GM19351 (cell line): ENCODE measurements around the gene PACSIN3.
"Not testable (repeated sequence)": the region's sequence is repeated elsewhere in the genome, so short reads cannot be mapped to it uniquely, and the experiment has no call there.

Experiments
- ATAC-seq: cut with Tn5 transposase; IDR thresholded peaks from one replicate; pipeline ENCODE4 v1.9.1; 2021; ENCODE audit warnings: mild to moderate bottlenecking, moderate library complexity; ENCODE audit not compliant: unreplicated experiment

Gene PACSIN3

DNA sequence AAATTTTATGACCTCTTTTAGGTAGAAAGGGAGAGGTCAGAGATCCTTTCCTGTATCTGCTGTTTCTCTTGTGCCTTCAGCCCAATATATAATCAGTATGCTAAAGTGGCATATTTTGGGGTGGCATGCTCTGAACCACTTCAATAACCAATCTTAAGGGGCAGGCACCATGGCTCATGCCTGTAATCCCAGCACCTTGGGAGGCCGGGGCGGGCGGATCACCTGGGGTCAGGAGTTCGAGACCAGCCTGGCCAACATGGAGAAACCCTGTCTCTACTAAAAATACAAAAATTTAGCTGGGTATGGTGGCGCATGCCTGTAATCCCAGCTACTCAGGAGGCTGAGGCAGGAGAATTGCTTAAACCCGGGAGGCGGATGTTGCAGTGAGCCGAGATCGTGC is 11.9 kb upstream of the PACSIN3 start:
- ATAC-seq = not testable (repeated sequence)

DNA sequence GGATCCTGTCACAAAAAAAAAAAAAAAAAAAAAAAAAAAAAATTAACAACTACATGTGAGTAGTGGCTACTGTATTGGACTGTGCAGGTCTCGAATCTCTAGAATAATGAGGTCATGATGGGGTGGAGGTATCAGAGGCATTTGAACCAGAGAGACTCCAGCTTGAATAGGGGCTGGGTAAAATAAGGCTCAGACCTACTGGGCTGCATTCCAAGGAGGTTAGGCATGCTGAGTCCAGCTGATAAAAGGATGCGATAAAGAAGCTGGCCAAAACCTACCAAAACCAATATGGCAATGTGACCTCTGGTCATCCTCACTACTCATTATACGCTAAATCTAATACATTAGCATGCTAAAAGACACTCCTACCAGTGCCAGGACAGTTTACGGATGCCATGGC is 5.9 kb upstream of the PACSIN3 start:
- no peak for ATAC-seq

DNA sequence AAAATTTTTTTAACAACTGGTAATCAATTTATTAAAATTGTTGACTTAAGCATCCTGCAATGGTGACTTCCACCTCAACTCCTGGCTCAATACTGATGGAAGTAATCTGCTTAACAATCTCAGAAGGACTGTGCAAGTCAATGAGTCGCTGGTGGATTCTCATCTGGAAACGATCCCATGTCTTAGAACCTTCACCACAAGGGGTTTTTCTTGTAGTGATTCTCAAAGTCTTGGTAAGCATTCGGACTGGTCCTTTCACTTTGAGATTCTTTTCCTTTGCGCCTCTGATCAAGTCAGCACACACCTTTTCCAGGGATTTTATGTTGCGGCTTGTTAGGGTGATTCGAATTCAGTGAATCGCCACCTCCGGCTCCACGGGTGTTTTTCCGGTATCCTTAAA is 4.9 kb upstream of the PACSIN3 start:
- ATAC-seq = not testable (repeated sequence)

DNA sequence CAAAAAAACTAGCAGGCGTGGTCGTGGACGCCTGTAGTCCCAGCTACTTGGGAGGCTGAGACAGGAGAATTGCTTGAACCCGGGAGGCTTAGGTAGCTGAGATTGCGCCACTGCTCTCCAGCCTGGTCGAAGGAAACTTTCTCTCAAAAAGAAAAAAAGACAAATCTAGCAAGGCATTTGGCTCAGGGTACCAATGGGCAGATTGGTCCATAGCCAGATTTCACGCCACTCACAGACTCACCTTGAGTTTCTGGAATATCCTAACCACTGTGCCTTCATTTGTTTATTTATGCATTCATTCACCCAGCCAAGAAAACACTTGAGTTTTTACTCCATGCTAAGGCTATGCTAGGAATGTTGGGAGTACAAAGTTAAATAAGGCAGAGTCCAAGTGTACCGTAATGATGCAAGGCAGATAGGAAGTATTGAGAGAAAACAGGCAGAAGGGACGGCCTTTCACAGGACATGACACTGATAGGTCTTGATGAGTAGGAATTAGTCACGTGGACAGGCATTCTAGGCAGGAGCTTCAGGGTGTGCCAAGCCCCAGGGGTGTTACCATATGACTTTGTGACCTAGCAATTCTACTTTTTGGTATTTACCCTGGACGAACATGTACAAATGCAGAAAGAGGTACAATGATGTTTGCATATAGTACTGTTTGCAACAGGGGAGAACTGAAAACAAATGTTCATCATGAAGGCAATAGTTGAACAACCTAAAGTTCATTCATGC is 3.0 kb upstream of the PACSIN3 start:
- no peak for ATAC-seq

DNA sequence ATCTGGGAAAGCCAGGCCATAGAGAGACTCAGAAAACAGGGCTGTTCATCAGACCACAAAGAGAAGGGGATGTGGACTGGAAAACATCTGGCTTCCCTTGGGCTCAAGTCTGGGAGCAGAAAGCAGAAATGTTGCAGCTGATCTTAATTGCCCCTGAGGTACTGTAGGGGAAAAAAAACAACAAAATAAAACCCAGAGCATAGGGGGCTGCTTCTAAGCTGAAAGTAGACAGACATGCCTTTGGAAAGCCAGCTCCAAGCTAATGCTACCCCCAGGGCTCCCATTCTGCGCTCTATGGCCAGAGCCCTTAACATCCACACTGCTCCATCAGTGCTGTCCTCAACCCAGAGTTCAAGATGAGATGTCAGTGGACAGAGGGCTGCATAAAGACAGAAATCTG is 2.0 kb upstream of the PACSIN3 start:
- ATAC-seq = no peak

DNA sequence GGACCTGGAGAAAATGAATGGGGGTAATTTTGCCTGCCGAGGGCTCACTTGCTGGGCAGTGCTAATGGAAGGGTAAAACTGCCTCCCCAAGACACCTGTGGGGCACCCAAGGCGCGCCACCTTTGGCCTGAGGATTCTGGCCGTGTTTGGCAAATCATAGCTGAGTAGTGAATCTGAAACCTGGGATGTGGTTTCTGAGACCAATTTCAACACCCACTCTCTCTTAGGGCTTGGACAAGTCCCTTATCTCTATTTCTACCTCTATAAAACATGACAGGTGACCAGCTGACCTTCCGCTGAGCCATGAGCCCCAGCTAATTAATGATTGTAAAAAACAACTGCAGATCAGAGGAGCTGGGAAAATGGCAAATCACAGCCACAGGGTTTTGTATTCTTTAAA is 1.5 kb upstream of the PACSIN3 start:
- ATAC-seq = no peak

DNA sequence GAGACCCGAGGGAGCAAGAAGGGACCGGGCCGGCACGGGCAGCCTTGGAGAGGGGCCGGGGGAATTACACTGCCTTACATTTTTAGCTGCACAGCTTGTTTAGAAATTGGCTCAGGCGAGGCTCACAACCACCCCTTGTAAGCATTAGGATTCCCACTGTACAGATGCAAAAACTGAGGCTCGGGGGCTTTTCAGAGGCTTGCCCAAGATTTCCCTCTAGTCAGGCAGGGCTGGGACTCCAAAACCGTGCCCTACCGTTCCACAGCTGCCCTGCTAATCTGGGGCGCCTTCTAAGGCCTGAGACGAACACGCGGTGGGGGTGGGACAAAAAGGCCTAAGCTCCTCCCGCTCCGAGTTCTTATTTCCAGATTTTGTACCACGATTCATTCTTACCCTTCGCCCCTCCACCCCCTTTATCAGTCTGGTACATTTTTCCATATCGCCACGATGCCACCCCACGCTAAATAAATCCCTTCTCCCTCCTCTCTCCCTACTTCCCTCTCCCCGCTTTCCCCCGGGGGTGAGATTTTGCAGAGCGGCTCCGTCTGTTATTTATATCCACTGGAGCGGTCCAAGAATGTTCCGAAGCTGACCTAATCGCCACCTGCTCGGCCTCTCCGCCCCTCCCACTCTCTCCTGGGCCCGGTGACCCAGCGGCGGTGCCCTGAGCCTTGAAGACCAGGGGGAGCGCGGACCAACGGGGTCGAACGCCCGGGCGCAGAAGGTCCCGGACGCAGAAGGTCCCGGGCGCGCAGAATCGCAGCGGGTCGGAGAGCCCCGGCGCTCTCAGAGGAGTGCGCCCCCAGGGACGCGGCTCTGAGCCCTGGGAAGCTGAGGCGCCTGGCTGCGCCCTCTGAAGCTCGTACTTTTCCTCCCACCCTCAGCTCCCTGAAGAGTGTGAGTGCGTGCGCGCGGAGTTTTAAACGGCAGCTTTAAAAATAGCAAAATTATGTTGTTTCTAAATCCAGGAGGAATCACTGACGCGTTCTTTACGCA is 764 bp upstream of the PACSIN3 start:
- peak; percentile 41 for ATAC-seq

DNA sequence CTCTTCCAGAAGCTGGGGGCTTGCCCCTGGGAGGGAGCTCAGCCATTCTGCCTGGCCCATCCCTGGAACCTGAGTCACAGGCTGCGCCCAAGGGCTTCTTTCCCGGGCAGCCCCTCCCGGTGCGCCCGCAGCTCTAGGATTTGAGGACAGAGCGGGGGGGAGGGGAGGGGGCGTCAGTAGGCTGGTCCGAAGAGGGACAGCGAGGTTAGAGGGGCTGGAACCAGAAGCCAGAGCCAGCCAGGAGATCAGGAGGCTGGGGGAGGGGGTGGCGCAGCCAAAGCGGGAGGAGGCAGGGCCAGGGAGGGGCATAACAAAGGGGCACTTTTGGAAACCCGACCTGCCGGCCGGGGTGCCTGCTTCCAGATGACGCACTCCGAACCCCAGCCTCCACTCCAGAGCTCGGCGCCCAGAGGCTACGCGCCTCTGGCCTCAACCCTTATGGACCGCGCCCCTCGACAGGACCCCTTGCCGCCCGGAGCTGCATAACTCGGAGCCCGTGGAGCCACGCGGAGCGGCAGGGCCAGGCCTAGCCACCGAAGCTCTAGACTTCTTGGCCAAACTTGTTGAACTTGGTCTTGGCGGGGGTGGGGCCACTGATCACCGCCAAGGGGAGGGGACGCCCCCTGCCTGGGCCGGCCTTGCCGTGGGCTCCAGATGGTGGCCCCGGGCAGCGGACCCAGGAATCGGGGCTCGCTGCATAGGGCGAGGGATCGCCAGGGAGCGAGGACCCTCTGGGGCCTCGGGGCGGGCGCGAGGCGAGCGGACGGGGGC is 744 bp downstream of the PACSIN3 start:
- peak; percentile 14 for ATAC-seq

DNA sequence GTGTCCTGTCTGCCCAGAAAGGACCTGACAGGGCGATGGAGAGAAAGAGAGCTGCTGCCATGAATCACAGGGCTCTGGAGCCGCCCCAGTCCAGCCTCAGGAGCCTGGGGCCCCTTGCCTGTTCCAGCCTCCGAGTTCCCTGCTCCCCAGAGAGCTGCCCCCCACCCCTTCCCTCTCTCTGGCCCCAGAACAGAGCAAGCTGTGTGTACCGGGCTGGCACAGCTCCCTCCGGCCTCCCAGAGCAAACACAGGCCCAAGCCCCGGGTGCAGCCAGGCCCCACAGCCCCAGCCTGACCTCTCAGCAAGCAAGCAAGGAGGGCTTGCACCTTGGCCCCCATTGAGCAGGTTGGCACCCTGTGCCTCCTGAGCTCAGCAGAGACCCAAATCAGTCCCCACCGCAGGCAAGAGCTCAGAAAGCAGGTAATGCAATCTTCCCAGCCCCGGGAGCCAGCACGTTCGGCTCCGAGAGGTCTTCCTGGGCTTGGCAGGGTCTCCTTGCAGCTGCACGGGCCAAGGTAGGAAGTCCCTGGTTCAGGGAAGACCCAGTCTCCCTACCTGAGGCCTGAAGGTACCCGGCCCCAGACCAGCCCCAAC is 1.4 kb downstream of the PACSIN3 start:
- no peak for ATAC-seq

DNA sequence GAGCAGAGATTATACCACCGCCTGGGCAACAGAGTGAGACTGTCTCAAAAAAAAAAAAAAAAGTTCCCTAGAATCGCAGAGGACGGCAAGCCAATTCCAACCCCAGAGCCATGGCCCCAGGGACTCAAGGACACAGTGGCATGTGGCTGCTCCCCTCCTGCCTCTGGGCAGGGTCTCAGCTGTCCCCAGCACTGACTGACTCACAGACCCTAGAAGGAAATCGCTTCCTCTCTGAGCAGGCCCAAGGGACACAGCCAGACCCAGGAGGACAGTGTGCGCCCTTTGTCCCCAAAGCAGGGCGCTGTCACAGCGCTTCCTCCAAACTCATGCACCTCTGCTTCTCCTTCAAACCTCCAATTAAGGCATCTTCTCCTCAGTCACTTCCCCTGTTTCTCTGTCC is 2.3 kb downstream of the PACSIN3 start:
- ATAC-seq = no peak

DNA sequence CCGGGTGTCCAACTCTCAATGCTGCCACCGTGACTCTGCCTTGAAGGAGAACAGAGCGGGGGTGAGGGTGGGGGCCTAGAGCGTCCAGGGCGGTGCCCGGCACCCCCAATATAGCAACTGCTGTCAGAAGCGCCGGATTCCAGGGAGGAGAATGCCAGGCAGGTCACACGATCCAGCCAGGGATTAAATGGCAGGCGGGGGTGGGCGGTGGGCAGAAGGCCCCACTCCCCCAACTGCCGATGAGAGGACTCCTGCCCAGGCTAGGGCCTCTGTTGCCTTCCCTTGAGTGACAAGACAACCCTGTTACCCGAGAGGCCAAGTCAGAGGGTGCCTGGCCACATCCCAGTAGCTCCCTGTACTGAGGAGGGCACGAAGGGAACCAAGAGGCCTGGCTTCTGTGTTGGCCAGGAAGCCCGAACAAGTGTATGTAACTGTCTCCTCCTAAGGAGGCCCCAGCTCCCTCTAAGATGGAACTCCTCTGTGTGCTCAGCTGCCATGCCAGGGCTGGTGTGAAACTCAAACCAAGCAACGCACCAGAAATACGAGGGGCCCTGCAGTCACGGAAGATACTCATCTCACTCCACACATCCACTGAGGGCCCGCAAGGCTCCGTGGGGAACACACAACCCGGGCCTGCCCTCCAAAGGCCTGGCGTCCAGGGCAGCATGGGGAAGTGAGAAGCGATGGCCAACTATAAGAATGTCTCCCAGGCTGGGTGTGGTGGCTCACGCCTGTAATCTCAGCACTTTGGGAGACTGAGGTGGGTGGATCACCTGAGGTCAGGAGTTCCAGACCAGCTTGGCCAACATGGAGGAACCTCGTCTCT is 3.0 kb downstream of the PACSIN3 start:
- no peak for ATAC-seq

DNA sequence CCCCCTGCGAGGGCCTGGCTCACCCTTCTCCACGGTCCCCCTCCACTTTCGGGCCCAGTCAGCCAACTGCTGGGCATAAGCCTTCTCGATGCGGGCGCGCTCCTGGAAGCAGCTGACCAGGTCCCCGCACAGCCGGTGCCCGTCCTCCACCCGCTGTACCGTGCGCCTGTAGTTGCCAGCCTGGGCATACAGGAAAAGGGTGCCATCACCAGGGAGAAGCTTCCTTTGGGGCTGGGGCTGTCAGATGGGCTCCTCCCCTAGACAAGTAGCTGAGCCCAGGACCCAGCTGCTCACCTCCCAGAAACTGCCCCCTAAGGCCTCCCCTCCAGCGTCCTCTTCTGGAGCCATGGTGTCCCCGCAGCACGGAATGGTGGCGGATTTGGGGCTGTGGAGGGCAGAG is 3.9 kb downstream of the PACSIN3 start:
- ATAC-seq = no peak

DNA sequence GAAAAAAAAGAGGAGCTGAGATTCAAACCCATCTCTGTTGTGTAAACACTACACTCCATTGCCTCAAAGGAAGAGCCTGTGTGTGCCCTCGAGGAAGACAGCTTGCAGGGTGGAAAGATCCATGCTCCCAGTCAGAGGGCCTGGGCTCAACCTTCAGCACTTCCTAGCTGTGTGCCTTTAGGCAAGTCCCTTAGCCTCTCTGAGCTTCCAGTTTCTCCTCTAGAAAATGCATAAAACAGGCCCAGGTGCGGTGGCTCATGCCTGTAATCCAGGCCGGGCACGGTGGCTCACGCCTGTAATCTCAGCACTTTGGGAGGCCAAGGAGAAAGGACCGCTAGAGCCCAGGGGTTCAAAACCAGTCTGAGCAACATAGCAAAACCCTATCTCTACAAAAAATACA is 5.0 kb downstream of the PACSIN3 start:
- no peak for ATAC-seq

DNA sequence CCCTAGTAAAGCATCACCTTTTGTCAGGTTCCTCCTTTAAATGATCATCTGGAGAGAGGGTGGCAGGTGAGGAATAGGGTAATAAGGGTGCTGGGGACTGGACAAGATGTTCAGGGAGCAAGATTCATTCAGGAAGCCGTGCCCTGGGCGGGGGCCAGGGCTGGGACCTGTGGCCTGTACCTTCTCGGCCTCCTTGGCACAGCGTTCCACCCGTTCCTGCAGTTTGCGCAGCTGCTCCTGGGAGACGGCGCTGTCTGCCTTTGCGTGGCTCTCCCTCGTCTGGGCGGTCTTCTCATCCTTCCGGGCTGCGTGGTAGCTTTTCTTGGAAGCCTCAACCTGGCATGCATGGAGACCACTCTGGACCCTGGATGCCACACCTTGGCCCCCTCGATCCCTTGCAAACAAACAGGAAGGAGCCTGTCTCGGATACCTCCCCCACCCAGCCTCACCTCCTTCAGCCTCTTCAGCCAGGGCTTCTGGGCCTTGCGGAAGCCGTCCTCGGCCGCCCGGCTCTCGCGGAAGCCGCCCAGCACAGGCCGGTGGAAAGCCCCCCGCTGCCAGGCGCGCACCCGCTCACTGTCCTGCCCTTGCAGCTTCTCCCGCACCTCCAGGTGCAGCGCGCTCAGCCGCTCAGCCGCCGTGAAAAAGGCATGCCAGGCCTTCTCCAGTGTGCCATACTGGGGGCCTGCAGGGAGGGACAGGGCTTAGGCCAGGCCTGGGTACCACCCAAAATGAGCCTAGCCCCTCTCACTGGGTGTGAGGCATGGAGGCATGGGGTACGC is 6.0 kb downstream of the PACSIN3 start:
- ATAC-seq = no peak

DNA sequence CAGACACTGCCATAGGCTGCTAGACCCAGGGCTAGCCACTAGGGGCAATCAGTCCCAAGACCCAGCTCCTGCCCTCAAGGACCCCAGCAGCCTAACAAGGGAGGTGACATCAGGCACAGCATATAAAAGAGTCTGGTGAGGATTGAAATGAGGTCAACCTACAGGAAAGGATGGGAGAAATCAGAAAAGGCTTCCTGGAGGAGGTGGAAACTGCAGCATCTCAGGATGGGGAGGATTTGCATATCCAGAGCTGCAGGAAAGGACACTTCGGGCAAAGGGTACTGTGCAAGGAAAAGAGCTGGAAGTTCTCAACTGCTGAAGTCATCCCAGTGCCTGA is 6.6 kb downstream of the PACSIN3 start:
- ATAC-seq = peak; percentile 42

DNA sequence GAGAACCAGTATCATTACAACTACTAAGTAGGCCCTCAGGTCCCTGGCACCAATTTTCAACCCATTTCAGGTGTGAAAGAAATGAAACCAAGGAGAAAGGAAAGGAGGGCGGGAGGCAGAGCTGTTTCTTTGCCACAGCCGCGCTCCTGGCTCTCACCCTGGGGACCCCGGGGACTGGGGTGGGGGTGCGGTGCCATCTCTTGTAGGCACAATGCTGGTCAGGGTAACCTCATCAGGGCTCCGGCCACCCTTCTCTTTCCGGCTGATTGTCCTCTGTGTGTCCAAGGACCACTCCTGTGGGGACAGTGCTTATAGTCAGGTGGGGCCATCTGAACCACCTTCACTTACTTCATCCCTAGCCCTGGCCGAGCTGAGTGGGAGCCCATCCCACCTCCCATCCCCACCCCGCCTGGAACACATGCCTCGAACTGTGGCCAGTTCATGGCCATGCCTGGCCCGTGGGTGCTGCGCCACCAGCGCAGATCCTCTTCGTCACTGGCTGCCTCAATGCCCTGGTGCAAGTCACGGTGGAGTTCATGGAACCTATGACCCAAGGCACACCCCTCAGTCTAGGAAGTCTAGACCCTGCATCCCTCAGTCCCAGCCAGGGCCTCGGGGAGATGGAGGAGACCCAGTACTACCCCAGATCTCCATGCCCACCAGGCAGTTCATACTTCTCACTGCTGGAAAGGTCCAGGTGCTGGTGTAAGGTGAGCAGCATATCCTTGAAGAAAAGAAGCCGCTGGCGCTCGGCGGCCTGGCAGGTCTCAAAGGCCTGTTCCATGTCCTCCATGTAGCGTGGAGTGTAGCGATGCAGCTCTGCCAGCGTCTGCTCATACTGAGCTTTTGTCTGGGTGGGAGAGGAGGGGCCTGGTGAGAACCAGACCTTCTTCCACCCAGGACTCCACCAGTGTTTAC is 7.2 kb downstream of the PACSIN3 start:
- ATAC-seq = no peak

DNA sequence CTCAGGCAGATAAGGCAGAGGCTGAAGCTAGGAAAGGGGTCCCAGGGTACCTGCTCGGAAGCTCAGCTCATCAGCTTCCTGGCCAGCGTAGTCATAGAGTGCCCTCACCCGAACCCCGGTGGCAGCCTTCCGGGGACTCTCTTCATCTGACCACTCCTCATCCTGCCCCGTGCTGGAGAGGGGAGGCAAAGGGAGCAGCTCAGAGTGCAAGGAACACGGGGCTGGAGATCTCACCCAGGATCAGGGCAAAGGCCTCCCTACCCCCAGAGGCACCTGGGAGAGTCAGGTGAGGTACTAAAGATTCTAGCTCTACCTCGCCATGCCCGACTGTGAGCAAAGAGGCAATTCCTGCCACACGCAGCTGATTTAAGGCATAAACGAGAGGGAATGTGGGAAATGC is 7.9 kb downstream of the PACSIN3 start:
- ATAC-seq = no peak

DNA sequence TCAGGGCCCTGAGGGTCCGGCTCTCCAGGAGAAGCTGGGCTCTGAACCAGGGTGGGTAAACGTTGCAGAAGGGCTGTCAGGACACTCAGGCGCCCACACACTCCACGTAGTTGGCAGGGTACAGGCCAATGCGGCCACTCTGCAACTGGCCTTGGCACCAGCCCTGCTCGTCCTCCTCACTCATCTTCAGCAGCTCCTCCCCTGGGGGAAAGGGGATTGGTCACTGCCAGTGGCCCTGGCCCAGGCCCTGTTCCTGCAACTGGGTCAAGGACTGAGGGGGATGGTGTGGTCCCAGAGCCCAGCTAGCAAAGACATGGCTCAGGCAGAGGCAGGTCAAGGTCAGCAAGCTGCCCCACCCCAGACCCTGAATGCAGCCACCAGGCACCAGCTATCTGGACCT is 8.4 kb downstream of the PACSIN3 start:
- no peak for ATAC-seq
